Neuronal stem cell (in vitro differentiated cells): ENCODE data around the gene RXYLT1.

Source experiments
- DNase-seq: peaks from one replicate; pipeline ENCODE4 v3.0.0-alpha.2; 2013; ENCODE audit warnings: low spot score
- H2AFZ ChIP-seq: one replicate; pipeline ENCODE4 v1.6.1; 2013; ENCODE audit warnings: mild to moderate bottlenecking, low read length, inconsistent platforms
- H2AK5ac ChIP-seq: 2 replicates; pipeline ENCODE4 v1.6.1; 2013; ENCODE audit warnings: low read depth, mild to moderate bottlenecking, inconsistent platforms, low read length, moderate library complexity, mixed read lengths
- H2BK120ac ChIP-seq: 2 replicates; pipeline ENCODE4 v1.6.1; 2013; ENCODE audit warnings: low read depth, mild to moderate bottlenecking, inconsistent platforms, low read length, moderate library complexity, mixed read lengths
- H2BK12ac ChIP-seq: one replicate; pipeline ENCODE4 v1.6.1; 2013; ENCODE audit warnings: low read length, inconsistent platforms
- H2BK15ac ChIP-seq: 2 replicates; pipeline ENCODE4 v1.6.1; 2013; ENCODE audit warnings: mild to moderate bottlenecking, low read length, inconsistent platforms, mixed read lengths
- H2BK5ac ChIP-seq: one replicate; pipeline ENCODE4 v1.6.1; 2013; ENCODE audit warnings: inconsistent platforms, mild to moderate bottlenecking, low read length, moderate library complexity
- H3K14ac ChIP-seq: one replicate; pipeline ENCODE4 v1.6.1; 2013; ENCODE audit warnings: low read length, inconsistent platforms
- H3K18ac ChIP-seq: 2 replicates; pipeline ENCODE4 v1.6.1; 2013; ENCODE audit warnings: low read length, inconsistent platforms
- H3K23ac ChIP-seq: 2 replicates; pipeline ENCODE4 v1.6.1; 2013; ENCODE audit warnings: low read depth, mild to moderate bottlenecking, mixed read lengths, low read length, inconsistent platforms; ENCODE audit not compliant: poor library complexity
- H3K27ac ChIP-seq: replicated peaks from 3 replicates; pipeline ENCODE4 v1.5.1; 2013; ENCODE audit warnings: low read length, inconsistent platforms
- H3K27me3 ChIP-seq, 3 experiments: 2 replicates each; pipeline ENCODE4 v1.6.1; 2013; ENCODE audit warnings: low read length in 3 of 3, mild to moderate bottlenecking in 2 of 3, inconsistent platforms in 1 of 3, low read depth in 1 of 3, mixed read lengths in 1 of 3, moderate library complexity in 1 of 3; ENCODE audit not compliant: control insufficient read depth in 3 of 3, insufficient read depth in 3 of 3
- H3K36me3 ChIP-seq, 2 donors: replicated peaks in 1 of 2; 2 replicates each; pipeline ENCODE4 v1.6.1; 2013; ENCODE audit warnings: low read length in 2 of 2; ENCODE audit not compliant: control insufficient read depth in 2 of 2, insufficient read depth in 2 of 2
- H3K4ac ChIP-seq: 2 replicates; pipeline ENCODE4 v1.6.1; 2013; ENCODE audit warnings: inconsistent platforms, mild to moderate bottlenecking, low read length, moderate library complexity
- H3K4me1 ChIP-seq, 2 donors: 1 replicate in 1 of 2; 2 replicates in 1 of 2; pipeline ENCODE4 v1.6.1; 2013; ENCODE audit warnings: low read length in 2 of 2, low read depth in 1 of 2; ENCODE audit not compliant: control insufficient read depth in 2 of 2, insufficient read depth in 1 of 2
- H3K4me2 ChIP-seq: one replicate; pipeline ENCODE4 v1.6.1; 2013; ENCODE audit warnings: mild to moderate bottlenecking, low read length, inconsistent platforms; ENCODE audit not compliant: insufficient read depth, poor library complexity, severe bottlenecking
- H3K4me3 ChIP-seq, 2 donors: 2 replicates each; pipeline ENCODE4 v1.5.1; 2013; ENCODE audit warnings: low read length in 2 of 2, mild to moderate bottlenecking in 2 of 2, inconsistent platforms in 1 of 2, moderate library complexity in 1 of 2
- H3K79me1 ChIP-seq: one replicate; pipeline ENCODE4 v1.6.1; 2013; ENCODE audit warnings: low read depth, mild to moderate bottlenecking, inconsistent platforms, low read length, moderate library complexity
- H3K9ac ChIP-seq: one replicate; pipeline ENCODE4 v1.6.1; 2013; ENCODE audit warnings: mild to moderate bottlenecking, low read depth, low read length, inconsistent platforms; ENCODE audit not compliant: poor library complexity
- H3K9me3 ChIP-seq, 2 donors: replicated peaks in 1 of 2; 2 replicates each; pipeline versions ENCODE3 to v1.6.1; 2013; ENCODE audit warnings: low read length in 2 of 2, mild to moderate bottlenecking in 2 of 2, inconsistent platforms in 1 of 2, low read depth in 1 of 2, mixed read lengths in 1 of 2, moderate library complexity in 1 of 2; ENCODE audit not compliant: control insufficient read depth in 2 of 2, insufficient read depth in 1 of 2
- H4K8ac ChIP-seq: one replicate; pipeline ENCODE4 v1.6.1; 2013; ENCODE audit warnings: low read depth, mild to moderate bottlenecking, inconsistent platforms, low read length, moderate library complexity
- H4K91ac ChIP-seq: one replicate; pipeline ENCODE4 v1.6.1; 2013; ENCODE audit warnings: low read length, low read depth, mild to moderate bottlenecking, inconsistent platforms; ENCODE audit not compliant: poor library complexity
- WGBS, 2 donors: extraction: QIAGEN DNeasy Blood & Tissue Kit; methylation state at CpG; one replicate each; pipeline ENCODE4 v1.1.7; 2013; ENCODE audit warnings: missing lambda C conversion rate in 2 of 2, mixed read lengths in 1 of 2; ENCODE audit not compliant: insufficient read length in 2 of 2, insufficient replicate concordance in 1 of 2; ENCODE audit errors: extremely low coverage in 2 of 2; 5-methylcytosine and 5-hydroxymethylcytosine counted together

Gene RXYLT1

GRCh38 chr12:63820427-63820826 lies 40.7 kb downstream of the RXYLT1 start:
- DNase-seq = no peak
- Histone ChIP-seq H3K18ac (no peak overlapping the region), H2BK12ac (no peak overlapping the region), H3K9ac (no peak overlapping the region), H3K4ac (no peak overlapping the region), H3K4me1 (no peaks in the 10 kb centered on the region), H3K4me3 (no peak overlapping the region), H2BK120ac (no peak overlapping the region), H3K27me3 (no peaks in the 10 kb centered on the region), H2AFZ (no peak overlapping the region), H3K36me3 (no peaks in the 10 kb centered on the region), H2AK5ac (no peak overlapping the region), H3K79me1 (no peaks in the 10 kb centered on the region), H3K4me2 (no peak overlapping the region), H2BK15ac (no peak overlapping the region), H3K14ac (no peak overlapping the region), H2BK5ac (no peak overlapping the region), H3K23ac (no peak overlapping the region), H3K27ac (no peak overlapping the region), H4K8ac (no peak overlapping the region), H3K9me3 (no peaks in the 10 kb centered on the region), H4K91ac (no peak overlapping the region)
- WGBS, 2 donors = no CpG with 5 or more reads among the region's 1 CpG

DNA sequence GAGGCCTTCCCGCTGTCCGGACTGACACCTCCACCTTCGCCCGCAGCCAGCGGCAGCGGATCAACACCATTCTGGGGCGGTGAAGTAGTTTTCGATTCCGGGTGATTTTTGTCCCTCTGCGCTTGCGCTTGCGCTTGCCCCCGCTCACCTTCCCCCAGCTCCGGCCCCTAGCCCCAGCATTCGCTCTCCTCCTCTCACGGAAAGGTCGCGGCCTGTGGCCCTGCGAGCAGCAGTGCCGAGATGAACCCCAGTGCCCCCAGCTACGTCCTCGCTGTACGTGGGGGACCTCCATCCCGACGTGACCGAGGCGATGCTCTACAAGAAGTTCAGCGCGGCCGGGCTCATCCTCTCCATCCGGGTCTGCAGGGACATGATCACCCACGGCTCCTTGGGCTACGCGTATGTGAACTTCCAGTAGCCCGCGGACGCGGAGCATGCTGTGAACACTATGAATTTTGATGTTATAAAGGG lies 42.1 kb downstream of the RXYLT1 start:
- H3K9ac ChIP-seq = no peak overlapping the region
- H3K9me3 ChIP-seq = no peaks in the 10 kb centered on the region
- H4K8ac ChIP-seq = no peak overlapping the region
- no peak overlapping the region for H3K27ac ChIP-seq
- no peak overlapping the region for H2BK12ac ChIP-seq
- no peak overlapping the region for H3K14ac ChIP-seq
- no peak overlapping the region for H3K4me3 ChIP-seq
- H3K4me1 ChIP-seq = no peaks in the 10 kb centered on the region
- H3K4me2 ChIP-seq = no peak overlapping the region
- no CpG with 5 or more reads among the region's 38 CpGs for WGBS, 2 donors
- H2AK5ac ChIP-seq = no peak overlapping the region
- peak overlapping the region; percentile 85 for H3K23ac ChIP-seq
- H3K18ac ChIP-seq = peak overlapping the region; percentile 38
- peak overlapping the region; percentile 53 for H2BK5ac ChIP-seq
- no peak for DNase-seq
- H2BK120ac ChIP-seq = no peak overlapping the region
- no peaks in the 10 kb centered on the region for H3K79me1 ChIP-seq
- no peak overlapping the region for H4K91ac ChIP-seq
- H3K4ac ChIP-seq = no peak overlapping the region
- no peaks in the 10 kb centered on the region for H3K27me3 ChIP-seq
- no peak overlapping the region for H2BK15ac ChIP-seq
- H2AFZ ChIP-seq = no peak overlapping the region
- H3K36me3 ChIP-seq = no peaks in the 10 kb centered on the region

- Histone ChIP-seq H3K14ac (no peak overlapping the region), H3K27ac (no peak overlapping the region), H4K91ac (no peak overlapping the region), H3K4me3 (no peak overlapping the region), H3K9ac (no peak overlapping the region), H3K79me1 (no peaks in the 10 kb centered on the region), H3K4ac (no peak overlapping the region), H3K18ac (no peak overlapping the region), H2AK5ac (no peak overlapping the region), H3K36me3 (no peaks in the 10 kb centered on the region), H2BK12ac (no peak overlapping the region), H2BK120ac (no peak overlapping the region), H3K4me1 (no peaks in the 10 kb centered on the region), H4K8ac (no peak overlapping the region), H2BK5ac (no peak overlapping the region), H3K9me3 (no peaks in the 10 kb centered on the region), H3K23ac (no peak overlapping the region), H2AFZ (no peak overlapping the region), H3K27me3 (no peaks in the 10 kb centered on the region), H2BK15ac (no peak overlapping the region), H3K4me2 (no peak overlapping the region)
- DNase-seq = no peak
- WGBS, 2 donors = no CpG with 5 or more reads among the region's 6 CpGs
These were observed 42.6 kb downstream of the RXYLT1 start for GRCh38 chr12:63822352-63822751.

DNA sequence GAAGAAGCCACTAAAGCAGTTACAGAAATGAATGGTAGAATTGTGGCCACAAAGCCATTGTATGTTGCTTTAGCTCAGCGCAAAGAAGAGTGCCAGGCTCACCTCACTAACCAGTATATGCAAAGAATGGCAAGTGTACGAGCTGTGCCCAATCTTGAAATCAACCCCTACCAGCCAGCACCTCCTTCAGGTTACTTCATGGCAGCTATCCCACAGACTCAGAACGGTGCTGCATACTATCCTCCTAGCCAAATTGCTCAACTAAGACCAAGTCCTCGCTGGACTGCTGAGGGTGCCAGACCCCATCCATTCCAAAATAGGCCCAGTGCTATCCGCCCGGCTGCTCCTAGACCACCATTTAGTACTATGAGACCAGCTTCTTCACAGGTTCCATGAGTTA lies 43.3 kb downstream of the RXYLT1 start:
- Histone ChIP-seq H3K9ac (no peak overlapping the region), H3K4ac (no peak overlapping the region), H3K79me1 (no peaks in the 10 kb centered on the region), H3K27me3 (no peaks in the 10 kb centered on the region), H2BK120ac (no peak overlapping the region), H3K4me2 (no peak overlapping the region), H3K14ac (no peak overlapping the region), H3K27ac (no peak overlapping the region), H2AK5ac (no peak overlapping the region), H3K4me3 (no peak overlapping the region), H3K18ac (no peak overlapping the region), H3K36me3 (no peaks in the 10 kb centered on the region), H2AFZ (no peak overlapping the region), H2BK12ac (no peak overlapping the region), H4K8ac (no peak overlapping the region), H3K4me1 (no peaks in the 10 kb centered on the region), H3K23ac (no peak overlapping the region), H4K91ac (no peak overlapping the region), H3K9me3 (no peaks in the 10 kb centered on the region), H2BK15ac (no peak overlapping the region), H2BK5ac (no peak overlapping the region)
- no peak for DNase-seq
- no CpG with 5 or more reads among the region's 6 CpGs for WGBS, 2 donors
